ENCODE measurements around the gene TNIK.

GRCh38 chr3:171446301-171446700, 13.9 kb downstream of the TNIK start:
- TF ChIP-seq CTCF (conservative IDR thresholded peaks at IDR 0.05) (no peak), ZFX (IDR thresholded peaks at IDR 0.05) (no peak)
